ENCODE measurements around the gene PIWIL4.

- no peak for TF ChIP-seq CTCF (IDR thresholded peaks at IDR 0.05 in 8 of 11, conservative IDR thresholded peaks at IDR 0.05 in 3 of 11)
- TF ChIP-seq POLR2A (IDR thresholded peaks at IDR 0.05), result no peak
- TF ChIP-seq POLR2AphosphoS5 (IDR thresholded peaks at IDR 0.05), result no peak
These were observed 94.3 kb downstream of the PIWIL4 start for GRCh38 chr11:94661444-94661843.

Data from spleen (tissue), 7 donors.